HG03378 (cell line): ENCODE results near the gene NRXN3.

ENCODE experiments used
- ATAC-seq: cut with Tn5 transposase; IDR thresholded peaks from one replicate; pipeline ENCODE4 v1.9.1; 2021; ENCODE audit warnings: mild to moderate bottlenecking, moderate library complexity; ENCODE audit not compliant: unreplicated experiment

NRXN3 gene

DNA sequence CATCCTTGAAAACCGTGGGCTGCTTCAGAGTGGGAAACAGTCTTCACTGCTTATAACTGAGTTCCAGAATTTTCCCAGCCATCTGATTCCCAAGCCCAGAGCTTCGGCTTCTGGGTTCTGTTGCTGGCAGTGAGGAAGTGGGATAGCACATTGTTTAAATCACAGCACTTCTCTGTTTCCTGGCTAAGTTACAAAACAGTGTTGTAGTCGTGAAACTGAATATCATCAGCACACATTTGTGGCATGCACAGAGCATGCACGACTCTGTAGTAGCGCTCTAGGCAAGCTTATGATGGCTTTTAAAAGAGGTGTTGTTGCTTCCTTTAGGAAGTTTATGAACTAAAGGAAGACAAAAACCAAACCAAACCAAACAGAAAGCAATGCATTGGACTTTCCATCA lies 1005.5 kb downstream of the NRXN3 start:
- ATAC-seq: no peak

GRCh38 chr14:79177106-79177505 lies 1006.9 kb downstream of the NRXN3 start:
- no peak for ATAC-seq

DNA sequence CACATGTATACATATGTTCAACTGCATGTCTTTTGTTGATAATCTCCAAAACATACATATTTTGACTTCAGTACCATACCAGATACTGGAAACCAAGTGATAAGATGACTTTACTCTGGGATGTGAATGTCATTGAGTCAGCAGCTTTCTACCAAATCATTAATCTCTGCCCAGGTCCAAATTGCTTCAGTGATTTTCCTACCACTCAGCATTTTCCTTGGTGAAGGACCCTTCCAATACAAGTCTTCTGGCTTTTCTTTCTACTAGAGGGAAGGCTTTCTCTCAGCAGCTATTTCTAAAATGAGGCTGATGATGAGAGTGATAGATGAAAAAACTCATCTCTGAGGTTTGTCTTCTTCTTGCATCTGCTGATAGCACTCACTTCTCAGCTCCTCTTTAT lies 1008.5 kb downstream of the NRXN3 start:
- no peak for ATAC-seq

DNA sequence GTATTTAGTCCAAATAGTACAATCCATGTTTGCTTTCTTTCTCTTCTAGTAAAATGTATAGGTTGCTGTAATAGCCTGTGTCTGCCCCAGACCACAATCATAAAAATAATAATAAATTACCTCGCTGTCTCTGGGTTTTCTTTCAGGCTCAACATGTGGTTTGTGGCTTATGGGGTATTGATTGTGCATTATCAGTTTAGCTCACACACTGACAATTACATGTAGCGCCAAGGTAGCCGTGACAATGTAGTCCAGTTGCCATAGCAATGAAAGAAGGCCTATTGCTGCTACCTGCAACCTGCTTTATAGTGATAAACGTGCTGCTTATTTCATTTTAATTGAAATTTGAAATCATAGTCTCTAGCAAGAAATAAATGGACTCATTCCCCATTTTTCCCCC lies 1009.8 kb downstream of the NRXN3 start:
- no peak for ATAC-seq

- no peak for ATAC-seq
Observed at GRCh38 chr14:79180656-79181055, 1010.5 kb downstream of the NRXN3 start.

DNA sequence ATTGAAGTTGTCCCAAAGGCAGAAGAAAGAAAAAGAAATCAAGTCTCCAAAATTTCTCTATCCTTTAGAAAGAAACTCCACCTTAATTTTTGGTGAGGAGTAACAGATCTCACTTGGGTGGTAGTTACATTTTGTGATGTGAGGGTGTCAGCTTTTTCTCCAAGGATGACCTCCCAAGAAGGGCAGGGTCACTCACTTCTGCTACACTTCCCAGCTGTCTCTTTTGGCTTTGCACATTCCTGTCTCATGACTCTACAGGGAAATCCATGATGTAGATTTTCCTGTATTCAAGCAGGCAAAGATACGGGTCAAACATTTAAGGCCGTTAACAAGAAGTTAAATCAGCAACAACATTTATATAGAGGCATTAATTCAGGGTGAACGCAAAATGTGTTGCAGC lies 1016.4 kb downstream of the NRXN3 start:
- no peak for ATAC-seq

- no peak for ATAC-seq
Observed at GRCh38 chr14:79193689-79194477, 1023.7 kb downstream of the NRXN3 start.

GRCh38 chr14:79196216-79196615 lies 1026.0 kb downstream of the NRXN3 start:
- ATAC-seq: no peak

GRCh38 chr14:79197516-79197915 lies 1027.3 kb downstream of the NRXN3 start:
- no peak for ATAC-seq

GRCh38 chr14:79199217-79199616 lies 1029.0 kb downstream of the NRXN3 start:
- no peak for ATAC-seq

- no peak for ATAC-seq
Observed at GRCh38 chr14:79201564-79202207, 1031.5 kb downstream of the NRXN3 start.

DNA sequence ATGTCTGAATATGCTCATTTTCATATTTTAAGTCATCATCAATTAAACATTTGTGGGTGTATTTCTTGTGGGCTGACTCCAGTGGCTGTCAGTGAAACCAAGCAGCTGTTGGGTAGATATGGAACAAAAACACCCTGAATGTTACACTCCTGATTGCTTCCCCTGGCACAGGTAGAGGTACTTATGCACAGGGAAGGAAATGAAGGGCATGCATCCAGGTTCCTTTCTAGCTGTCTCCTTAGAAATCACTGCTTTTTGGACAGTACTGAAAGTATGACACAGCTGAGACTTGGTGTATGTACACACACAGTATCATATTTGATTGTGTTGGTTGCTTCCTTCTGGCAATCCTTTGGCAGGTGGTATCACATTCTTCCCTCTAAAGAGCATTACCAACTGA lies 1034.4 kb downstream of the NRXN3 start:
- no peak for ATAC-seq

DNA sequence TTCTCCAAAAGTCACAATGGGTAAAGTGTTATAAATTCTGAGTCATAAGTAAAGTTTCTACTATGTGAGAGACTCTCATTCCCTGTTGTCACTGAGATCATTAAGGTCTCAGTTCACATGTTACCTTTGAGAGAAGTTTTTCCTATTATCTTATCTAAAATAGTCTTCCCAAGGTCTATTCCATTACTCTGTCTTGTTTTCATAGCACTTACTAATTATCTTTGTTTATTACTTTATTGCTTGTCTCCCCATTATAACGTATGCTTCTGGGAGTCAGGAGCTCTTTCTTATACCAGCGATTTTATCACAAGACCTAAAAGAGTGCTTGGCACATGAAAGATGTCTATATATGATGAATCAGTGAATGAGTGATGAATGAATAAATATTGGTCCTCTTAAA lies 1039.2 kb downstream of the NRXN3 start:
- no peak for ATAC-seq

GRCh38 chr14:79225815-79226214 lies 1055.6 kb downstream of the NRXN3 start:
- ATAC-seq: no peak

DNA sequence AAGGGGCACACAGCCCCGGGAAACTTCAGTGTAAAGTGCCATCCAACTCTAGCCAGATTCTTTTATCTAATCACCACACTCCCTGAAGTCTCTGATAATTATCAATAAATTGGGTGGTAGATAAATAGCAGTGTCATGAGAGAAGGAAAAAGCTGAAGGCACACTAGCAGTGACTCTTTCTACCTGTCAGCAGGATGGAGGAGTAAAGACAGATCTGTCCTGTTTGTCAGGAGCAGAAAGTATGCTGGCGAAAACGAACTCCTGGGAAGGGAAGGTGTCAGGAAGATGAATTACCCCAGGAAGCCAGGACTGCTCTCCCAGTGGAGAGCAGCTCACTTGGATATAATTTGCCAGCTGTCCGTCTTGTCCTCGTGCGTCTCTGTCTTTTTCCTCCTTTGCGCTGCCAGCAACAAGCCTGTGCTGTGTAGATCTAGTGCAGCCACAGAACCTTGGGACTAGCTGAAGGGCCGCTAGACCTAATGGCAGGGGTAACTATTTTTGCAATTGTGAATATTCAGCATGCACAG lies 1059.3 kb downstream of the NRXN3 start:
- ATAC-seq: no peak

DNA sequence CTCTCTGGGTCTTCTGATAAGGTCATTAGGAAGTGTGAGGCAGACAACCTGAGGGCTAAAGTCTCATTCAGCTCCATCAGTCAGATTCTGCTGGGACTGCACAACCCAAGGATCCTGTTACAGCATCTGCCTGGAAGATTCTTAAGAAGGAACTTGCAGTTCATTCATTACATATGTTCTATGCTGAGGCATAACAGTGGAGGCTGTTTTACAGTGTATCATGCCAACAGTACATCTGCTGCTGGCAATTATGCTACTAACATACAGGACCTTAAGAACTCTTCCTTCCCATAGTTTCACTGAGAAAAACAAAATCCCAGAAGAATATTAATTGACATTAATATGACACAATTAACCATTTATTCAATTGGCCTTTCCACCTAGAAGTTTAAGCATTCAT lies 1072.5 kb downstream of the NRXN3 start:
- no peak for ATAC-seq

GRCh38 chr14:79246173-79246572 lies 1076.0 kb downstream of the NRXN3 start:
- ATAC-seq: no peak

DNA sequence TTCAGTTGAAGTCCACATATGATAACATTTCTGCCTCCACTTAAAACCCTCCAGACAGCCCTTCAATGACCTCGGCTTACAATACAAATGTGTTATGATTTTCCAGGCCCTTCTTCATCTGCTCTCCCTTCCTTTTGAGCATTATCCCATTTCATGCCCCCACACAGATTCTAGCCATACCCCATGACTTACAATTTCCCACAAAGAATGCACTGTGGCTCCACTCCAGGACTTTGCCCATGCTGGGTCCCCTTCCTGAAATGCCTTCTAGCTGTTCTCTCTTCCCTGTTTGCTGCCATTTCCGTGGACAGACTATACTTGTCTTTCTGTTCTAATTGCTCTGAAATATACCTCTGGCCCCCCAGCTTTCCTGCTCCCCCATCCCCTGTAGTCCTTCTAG lies 1078.0 kb downstream of the NRXN3 start:
- ATAC-seq: no peak

- ATAC-seq: no peak
Observed at GRCh38 chr14:79248771-79249170, 1078.6 kb downstream of the NRXN3 start.

- ATAC-seq: no peak
Observed at GRCh38 chr14:79251278-79251677, 1081.1 kb downstream of the NRXN3 start.

GRCh38 chr14:79253576-79253975 lies 1083.4 kb downstream of the NRXN3 start:
- no peak for ATAC-seq

DNA sequence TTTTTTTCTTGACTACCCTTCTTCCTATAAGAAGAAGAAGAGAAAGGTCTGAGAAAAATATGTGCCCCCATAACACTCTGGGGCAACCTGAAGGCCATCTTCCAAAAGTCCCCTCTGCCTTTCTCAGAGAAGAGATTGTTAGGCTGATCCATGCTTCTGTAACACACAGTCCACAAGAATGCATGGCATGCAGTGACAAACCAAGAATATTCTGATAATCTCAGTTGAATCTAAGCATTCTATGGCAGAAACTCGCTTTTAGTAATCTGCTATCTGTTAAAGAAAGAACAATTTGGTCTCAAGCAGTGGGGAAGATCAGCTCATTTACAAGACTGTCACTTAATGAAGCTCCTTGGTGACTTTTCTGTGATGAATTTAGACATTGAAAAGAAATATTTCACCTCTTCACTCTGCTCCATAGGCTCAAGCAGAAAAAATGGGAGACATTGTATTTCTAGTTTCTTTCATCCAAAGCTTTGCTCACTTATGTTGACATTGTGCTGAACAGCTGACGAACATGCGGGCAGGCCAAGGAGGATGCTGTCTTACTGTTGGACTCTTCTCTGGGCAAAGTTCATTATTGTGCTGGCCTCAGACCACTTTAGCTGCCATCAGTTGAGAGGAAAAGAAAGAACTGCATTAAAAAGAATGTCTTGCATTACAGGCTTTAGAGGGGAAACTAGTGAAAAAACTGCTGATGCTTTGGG lies 1084.0 kb downstream of the NRXN3 start:
- ATAC-seq: no peak
